Measurements from ENCODE around the gene STUM.

- no peak for TF ChIP-seq POLR2A (IDR thresholded peaks at IDR 0.05)
- no peak for TF ChIP-seq CTCF (IDR thresholded peaks at IDR 0.05)
Measured at GRCh38 chr1:226566234-226566633, 17.7 kb downstream of the STUM start.
